Measurements from ENCODE around the gene CAPS.

DNA sequence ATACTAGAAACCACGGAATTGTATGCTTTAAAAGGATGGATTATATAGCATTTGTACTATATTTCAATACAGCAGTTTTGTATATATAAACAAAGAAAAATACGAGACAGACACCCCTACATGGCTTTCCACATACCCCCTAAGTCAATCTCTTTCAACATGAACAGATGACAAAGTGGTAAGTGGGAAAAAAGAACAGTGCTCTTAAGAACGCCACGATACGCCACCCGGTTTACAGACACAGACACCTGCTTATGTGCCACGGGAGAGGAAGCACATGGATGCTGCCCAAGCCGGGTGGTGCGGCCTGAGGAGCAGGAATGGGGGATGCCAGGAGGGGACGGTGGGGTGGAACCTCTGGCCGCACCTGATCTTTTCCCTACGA lies 8.1 kb downstream of the CAPS start:
- TF ChIP-seq, protein P1, sequence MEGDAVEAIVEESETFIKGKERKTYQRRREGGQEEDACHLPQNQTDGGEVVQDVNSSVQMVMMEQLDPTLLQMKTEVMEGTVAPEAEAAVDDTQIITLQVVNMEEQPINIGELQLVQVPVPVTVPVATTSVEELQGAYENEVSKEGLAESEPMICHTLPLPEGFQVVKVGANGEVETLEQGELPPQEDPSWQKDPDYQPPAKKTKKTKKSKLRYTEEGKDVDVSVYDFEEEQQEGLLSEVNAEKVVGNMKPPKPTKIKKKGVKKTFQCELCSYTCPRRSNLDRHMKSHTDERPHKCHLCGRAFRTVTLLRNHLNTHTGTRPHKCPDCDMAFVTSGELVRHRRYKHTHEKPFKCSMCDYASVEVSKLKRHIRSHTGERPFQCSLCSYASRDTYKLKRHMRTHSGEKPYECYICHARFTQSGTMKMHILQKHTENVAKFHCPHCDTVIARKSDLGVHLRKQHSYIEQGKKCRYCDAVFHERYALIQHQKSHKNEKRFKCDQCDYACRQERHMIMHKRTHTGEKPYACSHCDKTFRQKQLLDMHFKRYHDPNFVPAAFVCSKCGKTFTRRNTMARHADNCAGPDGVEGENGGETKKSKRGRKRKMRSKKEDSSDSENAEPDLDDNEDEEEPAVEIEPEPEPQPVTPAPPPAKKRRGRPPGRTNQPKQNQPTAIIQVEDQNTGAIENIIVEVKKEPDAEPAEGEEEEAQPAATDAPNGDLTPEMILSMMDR (IDR thresholded peaks at IDR 0.05), result no peak
- no peak for TF ChIP-seq EZH2phosphoT487 (IDR thresholded peaks at IDR 0.05)

Data from neural progenitor cell (in vitro differentiated cells).